NCI-H82 treated with DMSO at 0.1 percent for 48 hours (cell line): ENCODE measurements around the gene ATAD1.
"Not testable (repeated sequence)": the region's sequence is repeated elsewhere in the genome, so short reads cannot be mapped to it uniquely, and the experiment has no call there.

ENCODE experiments used
- DNase-seq: peaks from one replicate; lab custom pipeline; 2025; ENCODE audit not compliant: unreplicated experiment; lab: John Stamatoyannopoulos, UW

The ATAD1 gene

DNA sequence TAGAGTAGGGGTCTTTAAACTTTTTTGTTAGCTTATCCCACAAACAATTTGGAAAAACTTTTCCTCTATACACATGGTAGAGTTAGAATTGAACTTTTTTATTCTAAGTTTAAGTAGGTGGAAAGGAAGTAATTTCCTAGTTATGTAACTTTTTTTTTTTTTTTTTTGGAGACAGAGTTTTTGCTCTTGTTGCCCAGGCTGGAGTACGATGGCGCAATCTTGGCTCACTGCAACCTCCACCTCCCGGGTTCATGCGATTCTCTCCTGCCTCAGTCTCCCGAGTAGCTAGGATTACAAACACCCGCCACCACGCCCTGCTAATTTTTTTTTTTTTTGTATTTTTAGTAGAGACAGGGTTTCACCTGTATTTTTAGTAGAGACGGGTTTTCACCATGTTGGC lies 28.7 kb upstream of the ATAD1 start:
- DNase-seq = not testable (repeated sequence)

DNA sequence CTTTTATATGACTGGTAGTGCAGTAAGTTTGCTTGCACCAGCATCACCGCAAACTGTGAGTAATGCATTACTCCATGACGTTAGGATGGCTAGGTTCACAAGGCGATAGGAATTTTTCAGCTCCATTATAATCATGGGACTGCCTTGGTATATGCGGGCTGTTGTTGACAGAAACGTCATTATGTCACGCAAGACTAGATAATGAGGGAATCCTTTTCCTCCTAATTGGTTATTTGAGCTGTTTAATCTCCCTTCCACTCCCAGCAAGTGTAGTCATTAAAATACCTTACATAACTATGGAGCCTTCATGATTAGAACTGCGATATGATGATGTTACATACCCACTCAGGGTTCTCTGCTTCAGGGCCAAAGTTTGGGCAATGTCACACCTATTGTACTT lies 28.0 kb upstream of the ATAD1 start:
- DNase-seq = no peak

DNA sequence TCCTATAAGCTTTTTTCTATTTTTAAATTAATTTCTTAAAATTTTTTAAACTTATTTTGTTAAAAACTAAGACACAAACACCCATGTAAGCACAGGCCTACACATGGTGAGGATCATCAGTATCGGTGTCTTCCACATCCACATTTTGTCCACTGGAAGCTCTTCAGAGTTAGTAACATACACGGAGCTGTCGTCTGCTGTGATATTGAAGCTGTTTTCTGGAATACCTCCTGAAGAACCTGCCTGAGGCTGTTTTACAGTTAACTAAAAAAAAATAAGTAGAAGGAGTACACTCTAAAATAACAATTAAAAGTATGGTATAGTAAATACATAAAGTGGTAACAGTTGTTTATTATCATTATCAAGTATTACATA lies 27.6 kb upstream of the ATAD1 start:
- no peak for DNase-seq

DNA sequence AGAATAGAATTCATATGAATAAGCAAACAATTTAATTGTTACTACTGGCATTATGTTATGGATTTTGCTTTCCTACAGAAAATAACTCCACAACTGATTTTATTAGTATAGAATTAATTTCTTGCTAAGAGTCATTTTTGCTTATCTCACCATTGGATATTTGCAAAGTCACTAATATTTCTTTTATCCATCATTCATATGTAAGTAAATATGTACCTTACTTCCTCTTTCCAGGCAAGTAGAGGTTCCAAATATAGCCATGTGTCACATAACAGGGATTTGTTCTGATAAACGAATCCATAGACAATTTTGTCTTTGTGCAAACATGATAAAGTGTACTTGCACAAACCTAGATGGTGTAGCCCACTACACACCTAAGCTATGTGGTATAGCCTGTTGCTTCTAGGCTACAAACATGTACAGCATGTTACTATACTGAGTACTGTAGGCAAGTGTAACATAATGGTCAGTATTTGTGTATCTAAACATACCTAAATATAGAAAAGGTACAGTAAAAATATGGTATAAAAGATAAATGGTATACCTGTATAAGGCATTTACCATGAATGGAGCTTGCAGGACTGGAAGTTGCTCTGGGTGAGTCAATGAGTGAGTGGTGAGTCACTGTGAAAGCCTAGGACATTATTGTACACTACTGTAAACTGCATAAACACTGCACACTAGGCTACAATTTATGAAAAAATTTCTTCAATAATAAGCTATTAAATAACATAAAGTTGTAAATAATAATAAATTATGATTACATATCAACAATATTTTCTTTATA lies 27.0 kb upstream of the ATAD1 start:
- DNase-seq = no peak

DNA sequence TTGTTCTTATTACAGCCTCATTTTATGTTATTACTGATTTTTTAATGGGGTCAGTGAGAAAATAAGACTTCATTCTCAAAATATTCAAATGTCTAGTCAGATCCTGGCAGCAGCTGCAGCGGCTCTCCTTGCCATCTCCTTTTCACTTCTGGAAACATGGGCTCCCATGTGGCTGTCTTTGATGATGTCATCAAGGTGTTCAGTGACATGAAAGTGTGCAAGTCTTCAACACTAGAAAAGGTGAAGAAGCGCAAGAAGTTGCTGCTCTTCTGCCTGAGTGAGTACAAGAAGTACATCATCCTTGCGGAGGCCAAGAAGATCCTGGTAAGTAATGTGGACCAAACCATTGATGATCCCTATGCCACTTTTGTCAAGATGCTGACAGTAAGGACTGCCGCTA lies 25.7 kb upstream of the ATAD1 start:
- no peak for DNase-seq

DNA sequence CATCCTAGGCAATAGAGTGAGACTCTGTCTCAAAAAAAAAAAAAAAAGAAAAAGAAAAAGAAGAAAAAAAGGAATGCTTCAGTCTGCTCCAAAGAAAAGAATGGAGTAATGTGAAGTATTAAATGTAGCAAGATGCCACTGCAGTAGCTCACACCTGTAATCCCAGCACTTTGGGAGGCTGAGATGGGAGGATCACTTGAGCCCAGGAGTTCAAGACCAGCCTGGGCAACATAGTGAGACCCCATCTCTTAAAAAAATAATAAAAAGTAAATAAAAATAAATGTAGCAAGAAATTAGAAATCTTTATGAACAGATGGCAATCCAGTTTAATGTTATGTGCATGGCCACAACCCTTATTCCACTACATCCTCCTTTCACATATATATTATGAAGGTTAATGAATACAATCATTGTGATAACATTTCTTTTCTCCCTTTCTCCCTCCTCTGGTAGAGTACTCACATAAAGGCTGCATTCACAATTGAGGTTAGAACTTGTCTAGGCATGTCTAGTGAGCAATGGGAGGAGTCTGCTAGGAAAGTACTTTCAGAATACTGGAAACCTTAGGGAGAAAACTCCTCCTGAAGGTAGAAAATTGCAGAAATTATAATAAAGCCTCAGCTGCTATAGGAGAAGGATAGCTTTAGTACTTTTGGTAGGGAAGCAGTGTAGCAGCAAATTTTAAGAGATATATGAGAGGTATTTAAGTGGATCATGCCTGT lies 24.9 kb upstream of the ATAD1 start:
- DNase-seq = no peak

DNA sequence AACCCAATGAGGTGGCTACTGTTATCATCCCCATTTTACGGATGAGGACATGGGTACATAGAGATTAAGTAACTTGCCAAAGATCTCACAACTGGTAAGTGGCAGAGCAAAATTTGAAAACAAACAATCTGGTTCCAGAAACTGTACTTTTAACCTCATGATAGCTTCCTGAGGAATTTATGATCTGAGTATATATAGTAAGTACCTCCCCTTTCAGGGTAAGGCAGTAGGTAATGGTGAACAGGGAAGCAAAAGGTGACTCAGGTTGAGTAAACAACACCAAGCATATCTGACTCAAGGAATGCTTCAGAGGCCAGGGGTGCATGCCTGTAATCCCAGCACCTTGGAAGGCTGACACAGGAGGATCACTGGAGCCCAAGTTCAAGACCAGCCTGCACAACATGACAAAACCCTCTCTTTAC lies 24.2 kb upstream of the ATAD1 start:
- no peak for DNase-seq

DNA sequence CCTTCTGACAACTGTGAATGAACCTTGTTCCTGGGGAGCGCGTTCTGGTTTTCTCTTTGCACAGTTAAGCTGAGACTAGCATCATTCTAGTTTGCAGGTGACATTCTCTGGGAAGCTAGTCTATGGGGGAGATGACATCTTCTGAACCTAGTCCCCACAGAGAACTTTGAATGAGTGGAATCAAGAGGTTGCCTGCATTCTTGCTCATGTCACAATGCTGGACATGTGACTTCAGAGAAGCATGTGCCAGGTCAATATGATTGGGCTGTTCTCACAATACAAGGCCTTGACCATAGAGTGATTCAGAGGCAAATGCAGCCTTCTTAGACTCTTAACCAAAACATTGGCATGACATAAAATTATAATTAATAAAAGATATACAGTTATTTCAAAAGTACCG lies 23.2 kb upstream of the ATAD1 start:
- DNase-seq = no peak

DNA sequence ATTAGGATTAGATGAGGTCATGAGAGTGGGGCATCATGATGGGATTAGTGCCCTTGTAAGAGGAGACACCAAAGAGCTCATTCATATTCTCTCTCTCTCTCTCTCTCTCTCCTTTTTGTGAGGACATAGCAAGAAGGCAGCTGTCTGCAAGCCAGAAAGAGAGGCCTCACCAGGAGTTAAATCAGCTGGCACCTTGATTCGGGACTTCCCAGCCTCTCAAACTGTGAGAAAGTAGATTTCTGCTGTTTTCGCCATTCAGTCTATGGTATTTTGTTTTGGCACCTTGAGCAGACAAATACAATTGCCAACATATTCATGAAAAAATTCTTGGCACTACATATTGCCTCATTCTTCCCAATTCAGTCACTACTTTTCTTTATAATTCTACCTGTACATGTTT lies 20.6 kb upstream of the ATAD1 start:
- peak; percentile 44 for DNase-seq

DNA sequence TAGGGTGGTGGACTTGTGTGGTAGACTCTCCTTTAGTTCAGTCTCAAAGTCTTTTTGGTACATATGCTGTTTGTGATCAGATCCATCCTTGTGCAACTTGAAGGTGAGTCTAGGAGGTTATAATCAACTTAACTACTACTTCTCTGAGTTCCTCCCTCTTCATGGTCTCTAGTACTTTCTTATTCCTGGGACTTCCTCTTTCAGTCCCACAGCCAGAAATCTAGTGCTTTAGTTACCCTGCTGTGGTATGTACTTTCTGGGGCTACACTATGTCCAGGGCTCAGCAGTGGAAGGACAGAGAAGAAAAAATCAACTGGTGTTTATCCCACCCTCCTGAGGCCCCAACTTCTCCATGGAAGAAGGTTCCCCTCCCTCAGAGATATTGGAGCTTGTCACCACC lies 19.4 kb upstream of the ATAD1 start:
- no peak for DNase-seq

DNA sequence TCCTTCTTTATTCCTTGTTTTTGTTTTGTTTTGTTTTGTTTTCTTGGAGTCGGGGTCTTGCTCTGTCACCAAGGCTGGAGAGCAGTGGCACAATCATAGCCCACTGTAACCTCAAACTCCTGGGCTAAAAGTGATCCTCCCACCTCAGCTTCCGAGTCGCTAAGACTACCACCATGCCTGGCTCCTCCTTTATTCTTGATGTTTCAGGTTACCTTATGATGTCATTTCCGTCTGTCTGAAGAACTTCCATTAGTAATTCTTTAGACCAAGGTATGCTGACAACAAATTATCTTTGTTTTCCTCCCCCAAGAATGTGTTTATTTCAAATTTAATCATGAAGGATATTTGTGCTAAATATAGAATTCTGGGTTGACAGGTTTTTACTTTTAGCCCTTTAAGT lies 18.1 kb upstream of the ATAD1 start:
- DNase-seq = no peak

DNA sequence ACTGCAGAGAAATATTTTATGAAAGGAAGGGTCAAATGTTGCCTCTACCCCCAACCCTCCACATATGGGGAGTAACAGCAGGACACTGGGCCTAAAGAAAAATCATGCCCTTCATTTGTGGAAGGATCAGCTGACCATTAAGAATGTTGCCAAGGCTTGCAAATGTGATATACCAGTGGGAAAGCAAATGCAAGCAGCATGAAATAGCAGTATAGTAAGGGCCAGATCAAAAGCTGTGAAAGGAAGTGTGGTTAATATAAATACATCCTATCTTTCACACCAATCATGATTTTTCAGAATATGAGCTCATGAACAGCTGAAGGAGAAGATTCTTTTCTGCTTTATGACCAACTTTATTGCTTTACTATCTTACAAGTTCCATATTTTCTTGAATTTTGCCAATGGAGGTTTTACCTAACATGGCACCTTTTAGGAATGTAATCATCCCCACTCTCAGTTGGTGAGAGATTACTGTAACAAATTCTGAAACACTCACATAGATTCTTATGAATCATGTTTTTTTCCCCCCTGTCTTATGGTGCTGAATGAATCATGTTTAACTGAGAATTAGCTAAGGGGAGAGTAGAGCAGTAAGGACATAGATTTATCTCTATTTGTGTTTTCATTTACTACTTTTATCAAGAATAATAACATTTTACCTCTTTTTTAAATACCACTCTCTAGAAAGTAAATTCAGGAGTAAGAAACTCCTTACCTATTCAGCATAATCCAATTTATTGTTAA lies 12.1 kb upstream of the ATAD1 start:
- DNase-seq = no peak

DNA sequence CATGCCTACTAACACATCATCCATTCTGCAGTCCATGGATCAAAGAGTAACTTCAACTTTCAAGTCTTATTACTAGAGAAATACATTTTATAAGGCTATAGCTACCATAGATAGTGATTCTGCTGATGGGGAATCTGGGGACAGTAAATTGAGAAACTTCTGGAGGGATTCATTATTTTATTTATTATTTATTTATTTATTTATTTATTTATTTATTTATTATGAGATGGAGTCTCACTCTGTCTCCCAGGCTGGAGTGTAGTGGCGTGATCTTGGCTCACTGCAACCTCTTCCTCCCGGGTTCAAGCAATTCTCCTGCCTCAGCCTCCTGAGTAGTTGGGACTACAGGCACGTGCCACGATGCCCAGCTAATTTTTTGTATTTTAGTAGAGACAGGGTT lies 11.0 kb upstream of the ATAD1 start:
- not testable (repeated sequence) for DNase-seq

DNA sequence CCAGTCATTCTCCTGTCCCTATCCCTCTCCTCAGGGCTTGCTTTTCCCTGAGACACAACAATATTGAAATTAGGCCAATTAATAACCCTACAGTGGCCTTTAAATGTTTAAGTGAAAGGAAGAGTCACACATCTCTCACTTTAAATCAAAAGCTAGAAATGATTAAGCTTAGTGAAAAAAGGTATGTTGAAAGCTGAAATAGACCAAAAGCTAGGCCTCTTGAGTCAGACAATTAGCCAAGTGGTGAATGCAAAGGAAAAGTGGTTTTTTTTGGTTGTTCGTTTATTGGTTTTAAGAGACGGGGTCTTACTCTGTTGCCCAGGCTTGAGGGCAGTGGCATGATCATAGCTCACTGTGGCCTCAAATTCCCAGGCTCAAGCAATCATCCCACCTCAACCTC lies 9.7 kb upstream of the ATAD1 start:
- no peak for DNase-seq

DNA sequence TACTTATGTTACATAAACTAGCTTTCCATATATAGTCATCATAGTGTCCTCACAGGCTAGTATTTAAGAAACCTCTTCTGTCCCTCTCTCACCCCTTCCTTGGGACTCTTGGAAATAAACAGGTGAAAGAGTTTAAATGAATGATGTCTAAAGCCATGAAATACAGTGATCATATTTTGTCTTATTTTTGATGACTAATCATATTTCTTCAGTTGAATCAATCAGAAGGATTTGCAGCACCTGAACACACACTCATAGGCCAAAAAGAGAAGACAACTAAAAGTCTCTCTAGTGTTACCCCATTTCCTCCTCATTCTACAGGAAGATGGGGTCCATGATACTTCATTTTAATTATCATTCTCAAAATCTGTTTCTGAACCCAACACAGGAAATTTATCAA lies 8.6 kb upstream of the ATAD1 start:
- no peak for DNase-seq

DNA sequence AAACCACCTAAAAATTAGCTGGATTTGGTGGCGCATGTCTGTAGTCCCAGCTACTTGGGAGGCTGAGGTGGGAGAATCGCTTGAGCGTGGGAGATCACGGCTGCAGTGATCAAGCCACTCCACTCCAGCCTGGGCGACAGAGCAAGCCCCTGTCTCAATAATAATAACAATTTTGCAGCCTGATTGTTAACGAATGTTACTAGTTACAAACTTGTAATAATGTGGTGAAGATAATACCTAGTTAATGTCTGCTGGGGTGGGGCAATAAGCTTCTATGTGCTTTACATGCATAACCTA lies 1.2 kb upstream of the ATAD1 start:
- no peak for DNase-seq

DNA sequence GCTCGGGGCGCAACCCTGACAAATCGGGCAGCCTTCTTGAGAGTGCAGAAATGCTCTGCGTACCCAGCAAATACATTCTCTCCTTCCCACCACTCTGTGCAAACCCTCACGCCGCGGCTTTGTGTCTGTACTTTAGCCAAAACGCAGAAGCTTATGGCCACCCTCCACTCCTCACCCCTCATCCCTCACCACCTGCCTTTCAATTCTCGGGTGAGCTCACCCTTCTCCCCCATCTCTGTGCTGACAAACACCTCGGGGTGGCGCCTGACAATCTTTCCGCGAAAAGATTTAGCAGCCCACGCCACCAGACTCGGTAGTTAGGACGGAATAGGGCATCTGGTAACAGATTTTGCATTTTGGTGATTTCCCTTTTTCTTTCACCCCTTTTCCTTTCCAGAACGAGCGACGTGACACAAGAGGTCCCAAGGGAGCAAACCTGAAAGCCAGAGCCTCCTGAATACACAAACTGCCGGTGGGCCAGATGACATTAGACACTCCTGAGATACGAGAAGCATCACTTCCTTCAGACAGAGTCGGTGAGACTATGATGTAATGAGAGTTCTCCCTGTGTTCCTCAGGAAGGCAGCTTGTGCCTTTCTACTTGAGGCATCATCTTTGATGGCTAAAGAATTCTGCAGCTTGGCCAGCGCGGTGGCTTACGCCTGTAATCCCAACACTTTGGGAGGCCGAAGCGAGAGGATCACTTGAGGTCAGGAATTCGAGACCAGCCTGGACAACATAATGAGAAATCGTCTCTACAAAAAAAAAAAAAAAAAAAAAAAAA lies 671 bp upstream of the ATAD1 start:
- no peak for DNase-seq

DNA sequence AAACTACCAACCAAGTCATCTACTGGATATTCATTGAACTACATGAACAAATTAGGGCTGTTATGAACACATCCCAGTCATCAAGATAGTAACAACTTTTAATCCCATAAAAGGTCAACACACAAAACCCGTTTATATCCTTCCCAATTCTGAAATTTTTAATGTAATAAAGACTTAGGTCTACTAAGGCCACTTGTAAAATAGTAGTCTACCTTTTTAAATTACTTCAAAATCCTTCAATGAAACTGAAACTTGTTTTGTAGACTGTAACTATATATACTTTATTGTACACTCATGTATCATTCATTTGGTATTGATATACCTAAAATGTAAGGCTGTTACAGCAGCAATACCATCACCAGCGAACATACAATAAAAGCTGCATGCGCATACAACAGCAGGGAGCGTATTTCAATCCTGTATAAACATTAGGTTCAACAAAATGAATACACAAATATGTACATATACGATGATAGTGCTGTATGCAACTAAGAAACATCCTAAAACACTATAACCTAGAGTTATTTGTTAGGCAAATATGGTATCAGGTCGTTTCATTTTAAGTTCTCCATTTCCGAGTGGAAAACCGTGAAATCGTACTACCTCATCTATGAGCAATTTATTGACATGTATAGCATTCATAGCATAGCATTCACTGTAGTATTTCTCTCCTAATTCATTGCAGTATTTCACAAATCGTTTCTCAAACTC lies 973 bp downstream of the ATAD1 start:
- no peak for DNase-seq

DNA sequence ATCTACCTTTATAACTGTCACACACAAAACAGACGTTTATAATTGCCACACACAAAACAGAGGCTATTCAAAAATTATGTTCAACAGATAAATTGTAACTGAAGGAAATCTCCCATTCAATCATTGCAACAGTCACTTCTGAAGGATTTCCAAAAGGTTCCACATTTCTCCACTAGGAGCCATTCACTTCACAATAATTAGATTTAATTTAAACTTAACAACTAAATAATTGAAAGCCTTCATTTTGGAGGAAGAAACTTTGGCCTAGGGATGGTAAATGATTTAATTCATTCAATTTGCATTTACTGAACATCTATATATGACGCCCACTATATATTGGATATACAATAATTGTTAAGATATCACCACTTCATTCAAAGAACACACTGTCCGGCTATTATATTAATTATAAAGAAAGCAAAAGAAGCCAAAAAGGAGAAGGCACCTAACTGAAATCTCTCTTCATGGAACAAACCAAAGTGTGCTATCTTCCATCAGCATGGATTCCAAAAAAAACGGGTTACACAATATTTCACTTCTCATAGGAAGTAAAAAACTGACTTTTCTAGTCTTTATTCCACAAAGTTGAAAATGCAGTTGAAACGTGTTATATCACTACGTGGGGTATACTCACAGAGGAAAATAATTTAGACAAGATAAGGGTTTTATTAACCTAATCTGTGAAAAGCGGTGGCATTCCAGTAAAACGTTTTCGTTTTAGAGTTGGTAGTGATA lies 1.7 kb downstream of the ATAD1 start:
- DNase-seq = no peak

DNA sequence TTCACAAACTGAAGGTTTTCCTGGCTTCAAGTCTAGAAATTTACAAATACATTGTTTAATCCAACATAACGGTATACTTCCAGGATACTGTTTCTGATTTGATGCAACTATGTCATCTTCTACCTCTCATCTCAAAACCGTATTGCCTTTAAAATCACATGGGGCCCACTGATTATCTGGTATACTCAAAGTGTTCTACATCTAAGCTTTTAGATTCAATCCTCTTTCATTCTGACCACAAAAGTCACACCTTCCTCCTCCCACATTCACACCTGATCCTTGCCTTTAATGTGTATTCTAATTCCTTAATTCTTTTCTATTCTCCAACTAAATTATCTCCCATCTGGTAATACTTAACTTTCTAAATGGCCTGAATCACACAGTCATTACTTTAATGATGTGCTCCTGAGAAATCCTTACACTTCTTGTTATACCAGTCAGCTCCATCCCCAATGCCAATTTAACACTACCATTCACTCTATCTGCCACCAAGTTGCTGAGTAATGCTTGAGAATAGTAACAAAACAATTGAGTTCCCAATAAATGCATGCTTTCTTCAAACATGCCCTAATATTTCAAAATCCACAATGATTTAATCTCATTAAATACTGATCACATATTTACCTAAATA lies 13.0 kb downstream of the ATAD1 start:
- DNase-seq = no peak
